HFF-Myc (cell line): ENCODE data around the gene ACBD6.

Experiments used
- DNase-seq: peaks from one replicate; pipeline ENCODE4 v3.0.0-alpha.2; 2011; ENCODE audit warnings: low read depth; ENCODE audit errors: extremely low read depth
- H3K4me3 ChIP-seq: replicated peaks from 2 replicates; pipeline ENCODE4 v1.5.1; 2011; ENCODE audit warnings: low read depth, mild to moderate bottlenecking, control low read depth, low read length
- CTCF ChIP-seq: IDR thresholded peaks from 2 replicates; pipeline ENCODE4 v1.5.1; 2012; ENCODE audit warnings: mild to moderate bottlenecking, low read depth, low read length, control low read depth; ENCODE audit errors: missing control alignments

Gene ACBD6

DNA sequence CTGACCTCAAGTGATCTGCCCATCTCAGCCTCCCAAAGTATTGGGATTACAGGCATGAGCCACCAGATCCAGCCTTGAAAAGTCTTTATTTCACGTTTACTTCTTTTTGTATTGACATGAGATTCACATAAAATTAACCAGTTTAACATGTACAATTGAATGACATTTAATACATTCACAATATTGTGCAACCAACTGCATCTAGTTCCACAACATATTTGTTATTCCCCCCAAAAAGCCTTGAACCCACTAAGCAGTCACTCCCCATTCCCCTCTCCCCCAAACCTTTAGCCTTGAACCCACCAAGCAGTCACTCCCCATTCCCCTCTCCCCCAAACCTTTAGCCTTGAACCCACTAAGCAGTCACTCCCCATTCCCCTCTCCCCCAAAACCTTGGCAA is 62.0 kb downstream of the ACBD6 start:
- no peak for DNase-seq
- H3K4me3 ChIP-seq: no peak overlapping the region
- TF ChIP-seq CTCF: no peak

GRCh38 chr1:180435566-180435965 is 66.8 kb downstream of the ACBD6 start:
- no peak for DNase-seq
- TF ChIP-seq CTCF: no peak
- H3K4me3 ChIP-seq: no peak overlapping the region

GRCh38 chr1:180433873-180434272 is 68.5 kb downstream of the ACBD6 start:
- H3K4me3 ChIP-seq: no peak overlapping the region
- no peak for TF ChIP-seq CTCF
- no peak for DNase-seq

DNA sequence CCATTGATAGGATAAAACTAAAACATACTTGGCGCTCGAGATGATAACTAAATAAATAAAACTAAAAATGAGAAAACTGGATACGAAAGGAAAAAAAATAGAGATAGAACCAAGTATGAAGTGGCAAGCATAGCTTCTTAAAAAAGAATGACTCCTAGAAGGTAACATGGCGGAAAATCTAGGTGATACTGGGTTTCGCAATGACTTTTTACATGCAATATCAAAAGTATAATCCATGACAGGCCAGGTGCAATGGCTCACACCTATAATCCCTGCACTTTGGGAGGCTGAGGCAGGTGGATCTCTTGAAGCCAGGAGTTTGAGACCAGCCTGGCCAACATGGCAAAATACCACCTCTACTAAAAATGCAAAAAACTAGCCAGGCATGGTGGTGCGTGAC is 70.7 kb downstream of the ACBD6 start:
- DNase-seq: no peak
- no peak overlapping the region for H3K4me3 ChIP-seq
- TF ChIP-seq CTCF: no peak

- TF ChIP-seq CTCF: no peak
- no peak for DNase-seq
- no peak overlapping the region for H3K4me3 ChIP-seq
Observed at GRCh38 chr1:180428782-180429695, 73.3 kb downstream of the ACBD6 start.

DNA sequence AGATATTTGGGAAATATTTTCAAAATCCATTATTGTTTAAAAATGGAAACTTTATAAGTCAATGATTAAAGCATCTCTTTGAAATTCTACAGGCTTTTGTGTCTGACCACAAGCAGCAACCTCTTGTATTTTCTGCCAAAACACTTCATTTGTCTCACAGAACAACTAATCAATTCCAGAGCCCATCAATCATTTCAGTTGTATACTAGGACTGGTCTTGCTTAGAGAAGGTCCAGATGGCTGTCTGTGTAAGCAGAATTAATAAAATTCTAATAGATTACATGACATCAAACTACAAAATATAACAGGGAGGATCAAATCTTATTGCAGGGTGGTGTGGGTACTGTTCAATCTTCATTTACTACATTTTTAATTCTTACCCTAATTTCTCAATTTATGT is 76.4 kb downstream of the ACBD6 start:
- DNase-seq: no peak
- no peak for TF ChIP-seq CTCF

More for the DNA sequence above, 76.4 kb downstream of the ACBD6 start:
- no peak overlapping the region for H3K4me3 ChIP-seq
